Loucy (cell line): ENCODE measurements around the gene FAM25C.
"Not testable (repeated sequence)": the region's sequence is repeated elsewhere in the genome, so short reads cannot be mapped to it uniquely, and the experiment has no call there.

Source experiments
- H2AFZ ChIP-seq: fragments of 200-600 bp; sonication (generic); 2 replicates; pipeline ENCODE4 v1.6.0; 2016; ENCODE audit warnings: antibody characterized with exemption, mild to moderate bottlenecking, low read length, moderate library complexity
- H3F3A ChIP-seq: fragments of 200-600 bp; 2 replicates; pipeline ENCODE4 v1.6.0; 2016; ENCODE audit warnings: antibody characterized with exemption, low read depth, mild to moderate bottlenecking
- H3K27me3 ChIP-seq: fragments of 200-600 bp; sonication (generic); 2 replicates; pipeline ENCODE4 v1.6.1; 2014; ENCODE audit warnings: low read length, mild to moderate bottlenecking; ENCODE audit not compliant: insufficient read depth, poor library complexity, severe bottlenecking
- H3K36me3 ChIP-seq: fragments of 200-600 bp; sonication (generic); 2 replicates; pipeline ENCODE4 v1.6.1; 2016; ENCODE audit warnings: low read length; ENCODE audit not compliant: insufficient read depth
- H3K4me1 ChIP-seq: fragments of 200-600 bp; sonication (generic); 2 replicates; pipeline ENCODE4 v1.5.1; 2014; ENCODE audit warnings: low read length, mild to moderate bottlenecking; ENCODE audit not compliant: insufficient read depth, poor library complexity, severe bottlenecking
- H3K4me2 ChIP-seq: fragments of 200-600 bp; sonication (generic); 2 replicates; pipeline ENCODE4 v1.6.0; 2014; ENCODE audit warnings: antibody characterized with exemption, low read length, low read depth, mild to moderate bottlenecking; ENCODE audit not compliant: poor library complexity, severe bottlenecking
- H3K4me3 ChIP-seq: fragments of 200-600 bp; sonication (generic); 2 replicates; pipeline ENCODE4 v1.5.1; 2014; ENCODE audit warnings: low read length, mild to moderate bottlenecking, mixed read lengths; ENCODE audit not compliant: poor library complexity, severe bottlenecking
- H3K79me2 ChIP-seq: fragments of 200-600 bp; sonication (generic); 2 replicates; pipeline ENCODE4 v1.6.1; 2014; ENCODE audit warnings: low read length; ENCODE audit not compliant: insufficient read depth
- H3K9ac ChIP-seq: fragments of 200-600 bp; sonication (generic); 2 replicates; pipeline ENCODE4 v1.6.0; 2014; ENCODE audit warnings: mild to moderate bottlenecking, low read depth, low read length, moderate library complexity; ENCODE audit not compliant: poor library complexity, severe bottlenecking
- H3K9me2 ChIP-seq: fragments of 200-600 bp; sonication (generic); replicated peaks from 2 replicates; pipeline ENCODE4 v1.6.1; 2016; ENCODE audit warnings: low read depth, low read length, mixed read lengths
- H3K9me3 ChIP-seq: fragments of 200-600 bp; sonication (generic); 2 replicates; pipeline ENCODE4 v1.6.1; 2014; ENCODE audit warnings: mild to moderate bottlenecking, antibody characterized with exemption, low read length, low read depth; ENCODE audit not compliant: insufficient read depth
- H4K20me1 ChIP-seq: fragments of 200-600 bp; sonication (generic); 2 replicates; pipeline ENCODE4 v1.6.0; 2014; ENCODE audit warnings: antibody characterized with exemption, low read length, mild to moderate bottlenecking; ENCODE audit not compliant: insufficient read depth, poor library complexity, severe bottlenecking

Gene FAM25C

GRCh38 chr10:47999691-48000090 lies at the start of gene FAM25C:
Gene FAM25C, minus strand, starts transcription at chr10:47999791. Its CDS starts 26 bp downstream, at chr10:47999765.
- not testable (repeated sequence) for H3K4me2 ChIP-seq, H3K36me3 ChIP-seq, H3K27me3 ChIP-seq, H3K79me2 ChIP-seq, H4K20me1 ChIP-seq, H3K9ac ChIP-seq, H3K9me3 ChIP-seq, H2AFZ ChIP-seq, H3K9me2 ChIP-seq, H3F3A ChIP-seq, H3K4me3 ChIP-seq, H3K4me1 ChIP-seq

- not testable (repeated sequence) for H2AFZ ChIP-seq, H3K27me3 ChIP-seq, H3K36me3 ChIP-seq, H3K4me1 ChIP-seq, H3K9me3 ChIP-seq, H3K4me2 ChIP-seq, H4K20me1 ChIP-seq, H3K9me2 ChIP-seq, H3K79me2 ChIP-seq, H3F3A ChIP-seq, H3K9ac ChIP-seq, H3K4me3 ChIP-seq
These were observed 45.0 kb upstream of the FAM25C start for GRCh38 chr10:48044557-48044956.

DNA sequence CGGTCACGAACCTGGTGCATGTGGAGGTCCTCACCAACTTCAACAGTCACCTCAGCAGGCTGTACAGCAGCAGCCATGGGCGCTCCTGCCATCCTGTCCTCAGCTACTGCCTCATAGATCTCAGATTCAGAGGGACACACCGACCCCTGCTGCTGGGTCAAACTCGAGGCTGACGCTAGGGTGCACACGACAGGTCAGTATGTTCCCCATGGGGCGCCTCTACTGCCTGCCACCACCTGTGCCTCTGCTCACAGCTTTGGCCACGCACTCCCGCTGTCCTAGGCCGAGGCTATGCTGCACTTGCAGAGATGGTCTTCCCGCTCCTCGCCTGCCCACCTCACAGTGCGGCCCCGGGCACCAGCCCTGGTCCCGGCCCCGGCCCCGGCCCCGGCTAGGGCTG lies 31.8 kb upstream of the FAM25C start:
- not testable (repeated sequence) for H4K20me1 ChIP-seq, H3K79me2 ChIP-seq, H3K9me3 ChIP-seq, H2AFZ ChIP-seq, H3K9me2 ChIP-seq, H3K36me3 ChIP-seq, H3K9ac ChIP-seq, H3K4me1 ChIP-seq, H3K27me3 ChIP-seq, H3K4me2 ChIP-seq, H3K4me3 ChIP-seq, H3F3A ChIP-seq

GRCh38 chr10:48002306-48002705 lies 2.7 kb upstream of the FAM25C start:
- H3K4me1 ChIP-seq, H3K9ac ChIP-seq, H4K20me1 ChIP-seq, H3K4me3 ChIP-seq, H3K9me2 ChIP-seq, H3F3A ChIP-seq, H3K4me2 ChIP-seq, H3K27me3 ChIP-seq, H3K36me3 ChIP-seq, H3K79me2 ChIP-seq, H3K9me3 ChIP-seq, H2AFZ ChIP-seq: not testable (repeated sequence)

- not testable (repeated sequence) for H3K9ac ChIP-seq, H3F3A ChIP-seq, H3K9me2 ChIP-seq, H3K79me2 ChIP-seq, H2AFZ ChIP-seq, H3K4me1 ChIP-seq, H3K9me3 ChIP-seq, H3K4me3 ChIP-seq, H3K36me3 ChIP-seq, H3K27me3 ChIP-seq, H4K20me1 ChIP-seq, H3K4me2 ChIP-seq
These were observed 5.5 kb downstream of the FAM25C start for GRCh38 chr10:47994045-47994444.

DNA sequence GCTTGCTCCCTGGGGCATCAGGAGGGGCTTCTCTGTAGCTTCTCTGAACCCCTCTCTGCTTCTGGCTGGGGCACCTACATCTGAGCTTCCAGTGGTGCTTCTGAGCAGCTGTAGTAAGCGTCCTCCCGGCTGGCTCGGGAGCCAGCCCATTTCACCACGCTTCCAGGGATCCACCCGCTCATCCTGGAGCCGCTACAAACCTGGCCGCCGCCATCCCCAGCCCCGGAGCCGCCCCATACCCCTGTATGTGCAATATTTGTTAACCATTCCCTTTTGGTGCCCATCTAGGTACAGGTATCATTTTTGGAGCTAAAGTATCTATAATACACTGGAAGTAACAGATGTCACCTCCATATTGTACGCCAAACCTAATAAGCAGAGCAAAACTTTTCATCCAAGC lies 7.0 kb downstream of the FAM25C start:
- H3K27me3 ChIP-seq, H3K79me2 ChIP-seq: not testable (repeated sequence)

GRCh38 chr10:47991706-47992105 lies 7.9 kb downstream of the FAM25C start:
- H3K4me2 ChIP-seq, H3F3A ChIP-seq, H3K79me2 ChIP-seq, H3K9me2 ChIP-seq, H2AFZ ChIP-seq, H3K4me1 ChIP-seq, H3K27me3 ChIP-seq, H3K4me3 ChIP-seq, H4K20me1 ChIP-seq, H3K36me3 ChIP-seq, H3K9me3 ChIP-seq, H3K9ac ChIP-seq: not testable (repeated sequence)

More for the DNA sequence above, 7.0 kb downstream of the FAM25C start:
- not testable (repeated sequence) for H3K4me2 ChIP-seq, H3F3A ChIP-seq, H3K4me3 ChIP-seq, H4K20me1 ChIP-seq, H3K4me1 ChIP-seq, H3K36me3 ChIP-seq, H3K9me2 ChIP-seq, H2AFZ ChIP-seq, H3K9me3 ChIP-seq, H3K9ac ChIP-seq

- not testable (repeated sequence) for H3K9ac ChIP-seq, H3F3A ChIP-seq, H3K9me3 ChIP-seq, H3K4me3 ChIP-seq, H3K4me2 ChIP-seq, H3K79me2 ChIP-seq, H3K36me3 ChIP-seq, H4K20me1 ChIP-seq, H2AFZ ChIP-seq, H3K27me3 ChIP-seq, H3K4me1 ChIP-seq, H3K9me2 ChIP-seq
These were observed 9.5 kb downstream of the FAM25C start for GRCh38 chr10:47990097-47990496.
